ENCODE results near the gene CYTL1. TPM values are rescaled to one million over a fixed set of nuclear protein-coding genes. Genes with fewer than 3 reads are reported as not detected.
A peak's percentile ranks its signal among the peaks of the same experiment; 100 is the strongest.

Gene CYTL1
- polyA plus RNA-seq, 2 donors: 0.57 to 1.6 TPM

DNA sequence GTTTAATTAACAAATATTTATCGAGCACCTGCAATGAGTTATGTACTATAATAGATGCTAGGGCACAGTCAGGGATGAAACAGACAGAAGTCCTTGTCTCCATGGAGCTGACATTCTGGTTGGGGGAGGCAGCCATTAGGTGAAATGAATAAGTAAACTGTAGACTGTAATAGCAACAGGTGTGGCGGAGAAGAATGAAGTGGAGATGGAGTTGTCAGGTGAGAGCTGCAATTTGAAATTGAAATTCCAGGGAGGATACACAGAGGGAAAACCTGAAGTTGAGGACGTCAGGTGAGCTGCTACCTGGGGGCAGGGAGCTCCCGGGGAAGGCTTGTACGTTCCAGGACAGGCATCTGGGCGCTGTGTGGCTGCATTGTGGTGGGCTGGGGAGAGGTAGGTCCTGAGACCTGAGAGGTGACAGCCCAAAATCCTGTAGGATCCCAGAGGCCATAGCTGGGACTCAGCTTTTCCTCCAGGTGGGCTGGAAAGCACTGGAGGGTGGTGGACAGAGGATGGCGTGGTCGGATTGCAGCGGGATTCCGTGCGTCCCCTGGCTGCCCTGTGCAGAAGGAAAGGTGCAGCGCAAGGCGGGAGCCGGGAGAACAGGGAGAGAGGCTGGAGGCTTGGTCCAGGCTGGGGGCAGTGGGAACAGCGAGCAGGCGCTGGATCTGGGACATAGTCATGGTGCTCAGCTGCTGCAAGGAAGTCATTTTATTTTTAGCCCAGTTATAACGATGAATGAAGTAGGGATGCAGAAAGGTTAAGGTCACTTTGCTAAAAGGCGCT is 24.8 kb downstream of the CYTL1 start:
- no peak overlapping the region for H3K27ac ChIP-seq (ENCODE audit: low read depth in 2 of 2, low read length in 1 of 2)
- no peaks in the 10 kb centered on the region for H3K4me1 ChIP-seq (ENCODE audit: control insufficient read depth in 2 of 2, insufficient read depth in 2 of 2, low read length in 1 of 2)
- 61 to 65% methylated on average over 18 of the region's 18 CpGs for WGBS, 2 donors
- H3K36me3 ChIP-seq (ENCODE audit: control insufficient read depth in 2 of 2, insufficient read depth in 2 of 2, low read length in 1 of 2): no peaks in the 10 kb centered on the region
- H3K4me3 ChIP-seq (ENCODE audit: low read depth in 1 of 2, low read length in 2 of 2): no peak overlapping the region
- no peaks in the 10 kb centered on the region for H3K27me3 ChIP-seq (ENCODE audit: control insufficient read depth in 1 of 2, insufficient read depth in 2 of 2, low read length in 2 of 2)
- H3K9me3 ChIP-seq (ENCODE audit: control insufficient read depth in 2 of 2, insufficient read depth in 1 of 2, low read depth in 1 of 2, low read length in 1 of 2): no peaks in the 10 kb centered on the region

- WGBS, 2 donors: 91 to 92% methylated on average over 5 of the region's 5 CpGs
These were observed 26.4 kb downstream of the CYTL1 start for GRCh38 chr4:4992833-4993232.

GRCh38 chr4:4991541-4992099 is 27.6 kb downstream of the CYTL1 start:
- WGBS, 2 donors: 77 to 81% methylated on average over 14 of the region's 14 CpGs
- H3K4me1 ChIP-seq (ENCODE audit: control insufficient read depth in 2 of 2, insufficient read depth in 2 of 2, low read length in 1 of 2): no peaks in the 10 kb centered on the region
- no peak overlapping the region for H3K4me3 ChIP-seq (ENCODE audit: low read depth in 1 of 2, low read length in 2 of 2)

More at GRCh38 chr4:4992833-4993232, 26.4 kb downstream of the CYTL1 start:
- H3K36me3 ChIP-seq (ENCODE audit: control insufficient read depth in 2 of 2, insufficient read depth in 2 of 2, low read length in 1 of 2): no peaks in the 10 kb centered on the region
- H3K9me3 ChIP-seq (ENCODE audit: control insufficient read depth in 2 of 2, insufficient read depth in 1 of 2, low read depth in 1 of 2, low read length in 1 of 2): no peaks in the 10 kb centered on the region
- no peaks in the 10 kb centered on the region for H3K4me1 ChIP-seq (ENCODE audit: control insufficient read depth in 2 of 2, insufficient read depth in 2 of 2, low read length in 1 of 2)
- H3K27me3 ChIP-seq (ENCODE audit: control insufficient read depth in 1 of 2, insufficient read depth in 2 of 2, low read length in 2 of 2): no peaks in the 10 kb centered on the region
- no peak overlapping the region for H3K4me3 ChIP-seq (ENCODE audit: low read depth in 1 of 2, low read length in 2 of 2)
- no peak overlapping the region for H3K27ac ChIP-seq (ENCODE audit: low read depth in 2 of 2, low read length in 1 of 2)

GRCh38 chr4:4990857-4991540 is 28.3 kb downstream of the CYTL1 start:
- H3K9me3 ChIP-seq (ENCODE audit: control insufficient read depth in 2 of 2, insufficient read depth in 1 of 2, low read depth in 1 of 2, low read length in 1 of 2): no peaks in the 10 kb centered on the region
- no peaks in the 10 kb centered on the region for H3K4me1 ChIP-seq (ENCODE audit: control insufficient read depth in 2 of 2, insufficient read depth in 2 of 2, low read length in 1 of 2)
- H3K27ac ChIP-seq (ENCODE audit: low read depth in 2 of 2, low read length in 1 of 2): peak overlapping the region; percentile 48 to 63
- 47 to 64% methylated on average over 15 of the region's 15 CpGs for WGBS, 2 donors
- no peaks in the 10 kb centered on the region for H3K27me3 ChIP-seq (ENCODE audit: control insufficient read depth in 1 of 2, insufficient read depth in 2 of 2, low read length in 2 of 2)
- H3K4me3 ChIP-seq (ENCODE audit: low read depth in 1 of 2, low read length in 2 of 2): no peak overlapping the region
- H3K36me3 ChIP-seq (ENCODE audit: control insufficient read depth in 2 of 2, insufficient read depth in 2 of 2, low read length in 1 of 2): no peaks in the 10 kb centered on the region

More at GRCh38 chr4:4991541-4992099, 27.6 kb downstream of the CYTL1 start:
- Histone ChIP-seq H3K27me3 (ENCODE audit: control insufficient read depth in 1 of 2, insufficient read depth in 2 of 2, low read length in 2 of 2) (no peaks in the 10 kb centered on the region), H3K9me3 (ENCODE audit: control insufficient read depth in 2 of 2, insufficient read depth in 1 of 2, low read depth in 1 of 2, low read length in 1 of 2) (no peaks in the 10 kb centered on the region), H3K27ac (ENCODE audit: low read depth in 2 of 2, low read length in 1 of 2) (peak overlapping the region; percentile 38 to 48), H3K36me3 (ENCODE audit: control insufficient read depth in 2 of 2, insufficient read depth in 2 of 2, low read length in 1 of 2) (no peaks in the 10 kb centered on the region)

DNA sequence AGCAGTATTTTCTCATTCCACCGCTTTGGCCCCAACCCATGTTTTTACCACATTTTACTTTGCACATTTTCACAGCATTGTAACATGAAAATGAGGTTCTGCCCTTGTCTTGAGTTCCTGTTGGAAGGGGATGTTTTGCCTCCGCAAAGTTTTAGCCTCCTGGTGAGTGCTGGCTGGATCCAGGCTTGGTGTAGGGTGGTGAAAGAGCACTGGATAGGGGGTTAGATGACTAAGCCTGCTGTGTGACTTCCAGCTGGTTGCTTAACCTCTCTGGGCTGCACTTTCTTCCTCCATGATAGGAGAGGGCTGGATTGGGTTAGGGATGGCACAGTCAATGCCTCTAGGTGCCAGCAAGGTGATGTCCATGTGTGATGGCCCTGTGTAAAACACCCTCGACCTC is 28.9 kb downstream of the CYTL1 start:
- Histone ChIP-seq H3K27me3 (ENCODE audit: control insufficient read depth in 1 of 2, insufficient read depth in 2 of 2, low read length in 2 of 2) (no peaks in the 10 kb centered on the region), H3K36me3 (ENCODE audit: control insufficient read depth in 2 of 2, insufficient read depth in 2 of 2, low read length in 1 of 2) (no peaks in the 10 kb centered on the region), H3K4me1 (ENCODE audit: control insufficient read depth in 2 of 2, insufficient read depth in 2 of 2, low read length in 1 of 2) (no peaks in the 10 kb centered on the region), H3K4me3 (ENCODE audit: low read depth in 1 of 2, low read length in 2 of 2) (no peak overlapping the region), H3K27ac (ENCODE audit: low read depth in 2 of 2, low read length in 1 of 2) (no peak overlapping the region), H3K9me3 (ENCODE audit: control insufficient read depth in 2 of 2, insufficient read depth in 1 of 2, low read depth in 1 of 2, low read length in 1 of 2) (no peaks in the 10 kb centered on the region)
- WGBS, 2 donors: 85 to 93% methylated on average over 3 of the region's 3 CpGs

GRCh38 chr4:4989083-4989622 is 30.1 kb downstream of the CYTL1 start:
- WGBS, 2 donors: 91 to 93% methylated on average over 10 of the region's 10 CpGs
- H3K27me3 ChIP-seq (ENCODE audit: control insufficient read depth in 1 of 2, insufficient read depth in 2 of 2, low read length in 2 of 2): no peaks in the 10 kb centered on the region
- H3K4me3 ChIP-seq (ENCODE audit: low read depth in 1 of 2, low read length in 2 of 2): no peak overlapping the region

DNA sequence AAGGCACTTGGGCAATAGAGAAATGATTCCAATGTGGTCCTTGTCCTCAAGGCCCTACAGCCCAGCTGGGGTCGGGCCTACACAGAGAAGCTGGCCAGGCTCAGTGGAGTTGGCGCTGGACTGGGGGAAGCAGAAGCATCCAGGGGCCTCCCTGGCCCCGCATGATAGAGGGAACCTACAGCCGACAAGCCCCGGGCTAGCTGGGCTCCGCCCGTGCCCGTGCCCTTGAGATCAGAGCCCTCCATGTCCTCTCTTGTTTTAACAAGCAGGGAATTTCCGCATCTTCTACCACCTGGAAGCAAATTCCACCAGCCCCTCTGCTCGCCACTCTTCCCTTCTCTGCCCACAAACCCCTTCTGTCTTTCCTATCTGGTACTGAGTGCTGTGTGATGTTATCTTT is 31.6 kb downstream of the CYTL1 start:
- Histone ChIP-seq H3K9me3 (ENCODE audit: control insufficient read depth in 2 of 2, insufficient read depth in 1 of 2, low read depth in 1 of 2, low read length in 1 of 2) (no peaks in the 10 kb centered on the region), H3K4me1 (ENCODE audit: control insufficient read depth in 2 of 2, insufficient read depth in 2 of 2, low read length in 1 of 2) (no peaks in the 10 kb centered on the region), H3K27me3 (ENCODE audit: control insufficient read depth in 1 of 2, insufficient read depth in 2 of 2, low read length in 2 of 2) (no peaks in the 10 kb centered on the region), H3K36me3 (ENCODE audit: control insufficient read depth in 2 of 2, insufficient read depth in 2 of 2, low read length in 1 of 2) (no peaks in the 10 kb centered on the region), H3K4me3 (ENCODE audit: low read depth in 1 of 2, low read length in 2 of 2) (no peak overlapping the region), H3K27ac (ENCODE audit: low read depth in 2 of 2, low read length in 1 of 2) (no peak overlapping the region)
- WGBS, 2 donors: 65 to 85% methylated on average over 10 of the region's 10 CpGs

More at GRCh38 chr4:4989083-4989622, 30.1 kb downstream of the CYTL1 start:
- Histone ChIP-seq H3K27ac (ENCODE audit: low read depth in 2 of 2, low read length in 1 of 2) (no peak overlapping the region), H3K4me1 (ENCODE audit: control insufficient read depth in 2 of 2, insufficient read depth in 2 of 2, low read length in 1 of 2) (no peaks in the 10 kb centered on the region), H3K36me3 (ENCODE audit: control insufficient read depth in 2 of 2, insufficient read depth in 2 of 2, low read length in 1 of 2) (no peaks in the 10 kb centered on the region), H3K9me3 (ENCODE audit: control insufficient read depth in 2 of 2, insufficient read depth in 1 of 2, low read depth in 1 of 2, low read length in 1 of 2) (no peaks in the 10 kb centered on the region)

DNA sequence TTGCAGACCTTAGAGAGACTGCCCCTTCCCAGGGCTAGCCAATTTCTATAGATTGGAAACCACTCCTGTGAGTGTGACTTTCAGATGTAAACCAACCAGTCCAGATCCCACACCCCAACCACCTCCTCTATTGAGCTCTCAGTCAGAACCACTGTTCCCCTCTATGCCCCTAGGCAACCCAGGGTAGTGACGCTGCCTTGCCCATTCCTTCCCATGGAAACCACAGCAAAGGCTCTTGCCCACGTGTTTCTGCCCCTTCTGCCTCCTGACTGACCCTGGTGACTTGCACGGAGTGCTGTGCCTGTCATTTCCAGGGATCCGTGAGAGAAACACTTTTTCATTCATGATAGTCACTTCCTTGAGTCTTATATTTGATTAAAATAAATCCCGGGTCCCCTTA is 32.4 kb downstream of the CYTL1 start:
- Histone ChIP-seq H3K4me1 (ENCODE audit: control insufficient read depth in 2 of 2, insufficient read depth in 2 of 2, low read length in 1 of 2) (no peaks in the 10 kb centered on the region), H3K36me3 (ENCODE audit: control insufficient read depth in 2 of 2, insufficient read depth in 2 of 2, low read length in 1 of 2) (no peaks in the 10 kb centered on the region), H3K27ac (ENCODE audit: low read depth in 2 of 2, low read length in 1 of 2) (no peak overlapping the region), H3K9me3 (ENCODE audit: control insufficient read depth in 2 of 2, insufficient read depth in 1 of 2, low read depth in 1 of 2, low read length in 1 of 2) (no peaks in the 10 kb centered on the region), H3K27me3 (ENCODE audit: control insufficient read depth in 1 of 2, insufficient read depth in 2 of 2, low read length in 2 of 2) (no peaks in the 10 kb centered on the region), H3K4me3 (ENCODE audit: low read depth in 1 of 2, low read length in 2 of 2) (no peak overlapping the region)
- 76 to 82% methylated on average over 5 of the region's 5 CpGs for WGBS, 2 donors

DNA sequence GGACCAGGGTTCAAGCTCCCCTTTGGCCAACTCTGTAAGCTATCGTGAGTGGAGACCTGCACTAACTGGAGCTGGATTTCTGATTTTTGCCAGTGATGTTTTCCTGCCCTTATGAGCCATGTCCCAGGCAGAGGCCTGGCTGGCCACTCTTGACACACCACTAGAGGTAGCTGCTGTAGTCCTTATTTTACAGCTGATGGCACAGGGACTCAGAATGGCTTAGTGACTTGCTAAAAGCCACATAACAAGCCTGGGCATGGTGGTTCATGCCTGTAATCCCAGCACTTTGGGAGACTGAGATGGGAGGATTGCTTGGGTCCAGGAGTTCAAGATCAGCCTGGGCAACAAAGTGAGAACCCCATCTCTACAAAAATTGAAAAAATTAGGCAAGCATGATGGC is 33.4 kb downstream of the CYTL1 start:
- no peaks in the 10 kb centered on the region for H3K9me3 ChIP-seq (ENCODE audit: control insufficient read depth in 2 of 2, insufficient read depth in 1 of 2, low read depth in 1 of 2, low read length in 1 of 2)
- H3K27ac ChIP-seq (ENCODE audit: low read depth in 2 of 2, low read length in 1 of 2): no peak overlapping the region
- H3K4me3 ChIP-seq (ENCODE audit: low read depth in 1 of 2, low read length in 2 of 2): no peak overlapping the region
- H3K36me3 ChIP-seq (ENCODE audit: control insufficient read depth in 2 of 2, insufficient read depth in 2 of 2, low read length in 1 of 2): no peaks in the 10 kb centered on the region
- H3K4me1 ChIP-seq (ENCODE audit: control insufficient read depth in 2 of 2, insufficient read depth in 2 of 2, low read length in 1 of 2): no peaks in the 10 kb centered on the region
- WGBS, 2 donors: 80% methylated on average over 1 of the region's 1 CpG
- H3K27me3 ChIP-seq (ENCODE audit: control insufficient read depth in 1 of 2, insufficient read depth in 2 of 2, low read length in 2 of 2): no peaks in the 10 kb centered on the region

All from esophagus (tissue), 2 donors.